HL-60/S4 treated with retinoic acid at 250 ng/mL for 4 days and 3 days (cell line): Measurements from ENCODE around the gene CDH15.

Experiments
- in situ Hi-C: fragments of 300-500 bp; cut with MboI; formaldehyde crosslinking; loops from 2 replicates; pipeline ENCODE4 v1.7.0; 2022; ENCODE audit warnings: low sequenced_read_pairs

The CDH15 gene

GRCh38 chr16:89197633-89198416 is 26.3 kb downstream of the CDH15 start:
- in situ Hi-C loops, result no loop called here

GRCh38 chr16:89198417-89199240 is 27.1 kb downstream of the CDH15 start:
- in situ Hi-C loops, result no loop called here

- in situ Hi-C loops, result loop anchor here (25.0 kb wide), 1 partner anchor 462 kb away; no protein-coding TSS in a partner anchor
These were observed 27.9 kb downstream of the CDH15 start for GRCh38 chr16:89199241-89200123.

- in situ Hi-C loops, result loop anchor here (25.0 kb wide), 1 partner anchor 463 kb away; no protein-coding TSS in a partner anchor
These were observed 28.7 kb downstream of the CDH15 start, which contains the start of gene SLC22A31 for GRCh38 chr16:89200124-89200849. SLC22A31 (minus strand) TSS chr16:89200537; CDS start chr16:89200501, 36 bp downstream.

GRCh38 chr16:89200850-89201411 is 29.4 kb downstream of the CDH15 start:
- in situ Hi-C loops, result loop anchor here (25.0 kb wide), 1 partner anchor 464 kb away; no protein-coding TSS in a partner anchor

- in situ Hi-C loops, result loop anchor here (25.0 kb wide), 1 partner anchor 464 kb away; no protein-coding TSS in a partner anchor
These were observed 30.2 kb downstream of the CDH15 start for GRCh38 chr16:89201439-89202377.

GRCh38 chr16:89202422-89203215 is 31.1 kb downstream of the CDH15 start:
- in situ Hi-C loops, result loop anchor here (25.0 kb wide), 1 partner anchor 465 kb away; no protein-coding TSS in a partner anchor

GRCh38 chr16:89207993-89208392 is 36.4 kb downstream of the CDH15 start:
- in situ Hi-C loops, result loop anchor here (25.0 kb wide), 1 partner anchor 471 kb away; no protein-coding TSS in a partner anchor

GRCh38 chr16:89209522-89210044 is 38.0 kb downstream of the CDH15 start:
- in situ Hi-C loops, result loop anchor here (25.0 kb wide), 1 partner anchor 472 kb away; no protein-coding TSS in a partner anchor

- in situ Hi-C loops, result loop anchor here (25.0 kb wide), 1 partner anchor 473 kb away; no protein-coding TSS in a partner anchor
These were observed 38.8 kb downstream of the CDH15 start for GRCh38 chr16:89210165-89210903.

- in situ Hi-C loops, result loop anchor here (25.0 kb wide), 1 partner anchor 474 kb away; no protein-coding TSS in a partner anchor
These were observed 39.5 kb downstream of the CDH15 start for GRCh38 chr16:89210904-89211515.

GRCh38 chr16:89216315-89217137 is 45.0 kb downstream of the CDH15 start:
- in situ Hi-C loops, result loop anchor here (25.0 kb wide), 1 partner anchor 479 kb away; no protein-coding TSS in a partner anchor

GRCh38 chr16:89217138-89217387 is 45.5 kb downstream of the CDH15 start:
- in situ Hi-C loops, result loop anchor here (25.0 kb wide), 1 partner anchor 480 kb away; no protein-coding TSS in a partner anchor

GRCh38 chr16:89217388-89218191 is 46.0 kb downstream of the CDH15 start, which contains the start of gene ZNF778:
ZNF778 (plus strand) TSS chr16:89217703; CDS start chr16:89221128, 3,425 bp downstream.
- in situ Hi-C loops, result loop anchor here (25.0 kb wide), 1 partner anchor 480 kb away; no protein-coding TSS in a partner anchor
